HG03565 (cell line): ENCODE results near the gene HSF2BP.
"Not testable (repeated sequence)": the region's sequence is repeated elsewhere in the genome, so short reads cannot be mapped to it uniquely, and the experiment has no call there.

Source experiments
- ATAC-seq: cut with Tn5 transposase; IDR thresholded peaks from one replicate; pipeline ENCODE4 v1.9.1; 2021; ENCODE audit warnings: mild to moderate bottlenecking, moderate library complexity; ENCODE audit not compliant: unreplicated experiment

HSF2BP gene

DNA sequence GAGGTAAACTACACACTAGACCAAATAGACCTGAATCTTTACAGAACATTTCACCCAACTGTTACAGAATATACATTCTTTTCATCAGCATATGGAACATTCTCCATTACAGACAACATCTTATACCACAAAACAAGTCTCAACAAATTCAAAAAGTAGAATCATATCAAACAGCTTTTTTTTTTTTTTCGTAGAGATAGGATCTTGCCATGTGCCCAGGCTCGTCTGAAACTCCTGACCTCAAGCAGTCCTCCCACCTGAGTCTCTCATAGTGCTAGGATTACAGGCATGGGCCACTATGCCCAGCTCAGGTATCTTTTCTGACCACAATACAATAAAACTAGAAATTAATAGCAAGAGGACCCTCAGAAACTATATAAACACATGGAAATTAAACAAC, 36.5 kb downstream of the HSF2BP start:
- no peak for ATAC-seq

DNA sequence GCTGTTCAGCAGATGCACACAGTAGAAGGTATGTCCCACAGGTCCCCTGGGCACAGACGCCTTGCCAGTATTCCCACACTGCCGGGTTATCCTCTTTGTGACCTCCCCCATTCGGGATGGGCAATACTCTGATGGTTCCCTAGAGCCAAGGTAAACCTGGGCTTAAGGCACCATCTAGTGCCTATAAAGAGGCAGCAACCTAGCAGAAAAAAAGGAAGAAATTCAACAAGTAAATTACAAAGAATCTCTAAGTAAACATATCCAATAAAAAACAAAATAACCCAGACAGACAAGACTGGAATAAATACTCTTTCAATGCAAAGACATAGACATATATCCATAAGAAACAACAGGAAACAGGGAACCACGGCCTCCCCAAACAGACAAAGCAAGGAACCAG, 39.4 kb downstream of the HSF2BP start:
- no peak for ATAC-seq

DNA sequence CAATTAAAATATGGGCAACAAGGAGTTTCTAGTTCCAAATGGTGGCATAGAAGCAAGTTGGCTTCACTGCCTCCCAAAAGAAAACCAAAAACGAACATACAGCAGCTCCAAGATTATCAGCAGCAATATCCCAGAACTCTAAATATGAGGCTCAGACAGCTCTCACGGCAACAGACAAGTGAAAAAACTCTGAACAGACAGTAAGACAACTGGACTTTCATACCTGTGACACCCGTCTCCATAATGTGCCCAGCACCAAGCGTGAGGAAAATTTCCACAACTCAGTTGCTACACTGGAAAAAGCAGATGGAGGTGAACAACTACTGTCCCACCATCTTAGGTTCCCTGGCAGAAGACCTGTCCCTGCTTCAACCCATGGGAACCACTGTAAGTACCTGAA, 39.9 kb downstream of the HSF2BP start:
- ATAC-seq: no peak

DNA sequence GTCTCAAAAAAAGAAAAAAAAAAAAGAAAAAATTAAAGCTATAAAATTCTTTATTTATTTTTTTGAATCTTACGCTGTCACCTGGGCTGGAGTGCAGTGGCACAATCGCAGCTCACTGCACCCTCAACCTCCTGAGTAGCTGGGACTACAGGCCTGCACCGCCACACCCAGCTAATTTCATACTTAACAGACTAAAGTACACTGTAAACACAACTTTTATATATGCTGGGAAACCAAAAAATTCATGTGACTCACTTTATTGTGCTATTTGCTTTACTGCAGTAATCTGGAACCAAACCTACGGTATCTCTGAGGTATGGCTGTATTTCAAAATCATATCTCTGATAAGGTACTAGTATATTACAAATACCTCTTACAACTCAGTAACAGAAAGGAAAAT, 40.3 kb downstream of the HSF2BP start:
- no peak for ATAC-seq

DNA sequence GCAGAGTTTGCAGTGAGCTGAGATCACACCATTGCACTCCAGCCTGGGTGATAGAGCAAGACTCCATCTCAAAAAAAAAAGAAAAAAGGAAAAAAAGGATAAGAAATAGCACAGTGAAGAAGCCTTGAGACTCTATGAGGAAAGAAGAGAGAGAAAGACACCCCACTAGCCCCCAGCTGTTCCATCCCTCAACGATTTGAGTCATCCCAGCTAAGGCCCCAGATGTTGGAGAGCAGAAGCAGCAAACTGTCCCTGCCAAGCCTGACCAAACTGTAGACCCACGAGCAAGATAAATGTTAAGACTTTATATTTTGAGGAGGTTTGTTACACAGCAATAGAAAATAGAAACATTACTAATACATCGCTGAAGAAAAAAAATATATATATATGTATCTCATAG, 42.4 kb downstream of the HSF2BP start:
- not testable (repeated sequence) for ATAC-seq

DNA sequence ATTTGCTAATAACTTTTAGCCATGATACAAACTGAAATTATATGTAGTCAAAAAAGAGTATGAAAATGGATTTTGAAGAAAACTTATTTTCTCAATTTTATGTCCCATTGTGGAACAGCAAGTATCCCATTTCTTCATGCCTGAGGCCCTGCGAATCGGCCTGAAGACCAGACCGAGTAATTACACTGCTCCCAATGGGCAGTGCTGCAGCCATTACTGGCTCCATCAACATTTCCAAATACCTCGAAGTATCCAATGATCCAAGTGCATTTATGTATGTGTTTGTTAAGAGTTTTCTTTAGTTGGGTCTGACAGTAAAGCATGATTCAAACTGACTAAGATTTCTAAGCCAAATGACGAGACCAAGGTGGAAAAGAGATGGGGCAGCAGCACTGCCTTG, 44.4 kb downstream of the HSF2BP start:
- ATAC-seq: no peak

DNA sequence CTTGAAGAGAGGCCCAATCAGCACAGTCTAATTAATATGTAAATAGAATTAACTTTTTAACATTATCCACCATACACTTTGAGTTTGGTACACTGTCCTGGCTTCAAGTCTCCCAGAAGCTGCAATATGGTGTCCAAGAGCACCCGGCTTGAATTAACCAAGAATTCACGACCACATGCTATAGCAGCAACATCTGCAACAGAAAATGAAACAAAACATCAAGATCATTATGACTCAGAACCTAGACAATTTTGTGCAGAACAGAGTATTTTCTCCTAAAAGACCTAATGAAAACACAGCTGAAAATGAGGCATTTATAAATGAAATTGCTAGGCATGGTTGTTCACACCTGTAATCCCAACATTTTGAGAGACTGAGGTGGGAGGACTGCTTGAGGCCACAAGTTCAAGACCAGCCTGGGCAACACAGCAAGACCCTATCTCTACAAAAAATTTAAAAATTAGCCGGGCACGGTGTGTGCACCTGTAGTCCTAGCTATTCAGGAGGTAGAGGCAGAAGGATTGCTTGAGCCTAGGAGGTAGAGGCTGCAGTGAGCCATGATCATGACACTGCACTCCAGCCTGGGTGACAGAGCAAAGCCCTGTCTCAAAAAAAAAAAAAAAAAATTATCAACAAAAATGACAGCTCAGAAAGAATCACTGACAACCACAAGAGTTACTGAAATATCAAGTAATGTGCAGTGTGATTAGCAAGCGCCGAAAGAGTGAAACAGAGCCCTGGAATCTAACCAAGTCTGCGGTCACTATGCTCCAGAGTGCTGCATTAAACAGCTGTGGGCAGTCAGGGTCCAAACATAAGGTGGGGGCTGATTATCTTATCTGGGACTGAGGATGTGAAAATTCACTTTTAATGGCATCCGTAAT, 45.3 kb downstream of the HSF2BP start:
- peak; percentile 43 for ATAC-seq

DNA sequence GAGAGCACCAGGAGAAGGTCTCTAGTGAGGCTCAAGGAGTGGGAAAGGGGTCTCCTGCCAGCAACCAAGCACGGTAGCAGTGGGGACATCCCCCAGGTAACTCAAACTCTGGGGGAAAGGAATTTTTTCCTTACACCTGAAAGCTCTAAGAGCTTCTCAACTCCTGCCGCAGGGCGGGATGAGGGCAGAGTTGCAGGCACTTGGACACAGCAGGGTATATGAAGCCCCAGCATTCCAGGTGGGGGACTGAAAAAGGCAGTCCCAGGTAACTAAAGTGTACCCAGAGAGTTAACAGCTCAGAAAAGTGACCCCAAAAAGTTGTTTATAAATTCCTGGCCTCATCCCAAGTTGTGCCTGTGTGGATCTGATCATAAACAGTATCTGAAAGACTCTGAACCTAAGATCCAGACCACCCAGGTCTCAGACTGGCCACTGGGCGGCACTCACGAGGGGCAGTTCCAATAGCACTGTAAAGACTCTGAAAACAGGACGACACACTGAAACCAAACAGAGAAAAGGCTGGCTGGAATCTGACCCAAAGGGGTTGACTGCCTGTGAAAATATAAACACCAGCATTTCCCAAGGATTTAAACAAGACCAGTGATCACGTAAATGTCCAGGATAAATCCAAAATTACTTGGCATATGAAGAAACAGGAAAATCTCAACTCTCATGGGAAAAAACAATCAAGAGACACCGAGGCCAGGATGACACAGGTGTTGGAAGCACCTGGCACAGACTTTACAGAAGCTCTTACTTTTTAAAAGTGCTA, 47.5 kb downstream of the HSF2BP start:
- no peak for ATAC-seq

DNA sequence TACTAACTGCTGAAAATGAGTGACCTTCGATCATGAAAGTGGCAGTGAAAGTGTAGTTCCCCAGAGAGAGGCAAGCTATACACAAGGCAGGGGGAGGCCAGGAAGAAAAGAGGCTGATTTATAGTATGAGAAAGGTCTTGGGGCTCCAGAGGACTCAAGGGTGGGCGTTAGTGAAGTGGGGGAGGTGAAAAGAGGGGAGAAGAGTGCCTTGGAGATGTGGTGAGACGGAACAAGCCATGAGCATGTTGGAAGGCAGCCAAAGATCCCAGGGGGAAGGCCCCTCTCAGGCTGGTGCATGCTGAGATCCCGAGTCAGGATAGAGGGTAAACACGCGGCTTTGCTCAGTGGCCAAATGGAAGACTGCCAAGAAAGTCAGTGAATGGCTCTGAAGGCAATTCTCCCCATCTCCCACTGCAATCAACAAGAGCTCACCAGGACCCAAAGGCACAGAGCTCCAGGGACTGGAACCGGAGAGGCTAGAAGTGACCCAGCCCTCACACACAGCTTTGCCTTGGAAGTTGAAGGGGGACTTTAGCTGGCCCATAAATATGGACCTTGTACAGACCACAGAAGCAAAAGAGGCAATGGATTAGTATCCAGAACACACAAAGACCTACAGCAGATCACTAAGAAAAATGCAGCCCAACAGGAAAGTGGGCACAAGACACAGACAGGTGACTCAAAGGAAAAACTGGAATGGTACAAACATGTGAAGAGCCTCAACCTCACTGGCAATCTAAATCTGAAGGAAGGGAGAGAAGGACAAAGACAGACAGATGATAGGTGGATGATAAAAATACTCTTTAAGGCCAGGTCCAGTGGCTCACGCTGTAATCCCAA, 49.6 kb downstream of the HSF2BP start:
- ATAC-seq: no peak

DNA sequence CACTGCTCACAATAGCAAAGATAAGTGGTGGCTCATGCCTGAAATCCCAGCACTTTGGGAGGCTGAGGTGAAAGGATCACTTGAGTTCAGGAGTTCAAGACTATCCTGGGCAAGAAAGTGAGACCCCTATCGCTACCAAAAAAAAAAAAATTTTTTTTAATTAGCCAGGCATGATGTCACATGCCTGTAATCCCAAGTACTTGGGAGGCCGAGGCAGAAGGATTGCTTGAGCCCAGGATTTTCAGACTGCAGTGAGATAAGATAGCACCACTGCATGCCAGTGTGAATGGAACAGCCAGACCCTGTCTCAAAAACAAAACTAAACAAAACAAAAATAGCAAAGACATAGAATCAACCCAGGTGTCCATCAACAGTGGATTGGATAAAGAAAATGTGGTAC, 50.6 kb downstream of the HSF2BP start:
- no peak for ATAC-seq

DNA sequence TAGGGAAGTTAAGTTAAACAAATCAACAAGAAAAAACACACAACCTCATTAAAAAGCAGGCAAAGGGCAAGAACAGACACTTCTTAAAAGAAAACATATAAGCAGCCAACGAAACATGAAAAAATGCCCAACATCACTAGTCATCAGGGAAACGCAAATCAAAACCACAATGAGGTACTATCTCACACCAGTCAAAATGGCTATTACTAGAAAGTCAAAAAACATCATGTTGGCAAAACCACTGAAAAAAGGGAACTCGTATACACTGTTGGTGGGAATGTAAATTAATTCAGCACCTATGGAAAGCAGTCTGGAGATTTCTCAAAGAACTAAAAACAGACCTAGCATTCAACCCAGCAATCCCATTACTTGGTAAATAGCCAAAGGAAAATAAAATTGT, 51.1 kb downstream of the HSF2BP start:
- no peak for ATAC-seq

DNA sequence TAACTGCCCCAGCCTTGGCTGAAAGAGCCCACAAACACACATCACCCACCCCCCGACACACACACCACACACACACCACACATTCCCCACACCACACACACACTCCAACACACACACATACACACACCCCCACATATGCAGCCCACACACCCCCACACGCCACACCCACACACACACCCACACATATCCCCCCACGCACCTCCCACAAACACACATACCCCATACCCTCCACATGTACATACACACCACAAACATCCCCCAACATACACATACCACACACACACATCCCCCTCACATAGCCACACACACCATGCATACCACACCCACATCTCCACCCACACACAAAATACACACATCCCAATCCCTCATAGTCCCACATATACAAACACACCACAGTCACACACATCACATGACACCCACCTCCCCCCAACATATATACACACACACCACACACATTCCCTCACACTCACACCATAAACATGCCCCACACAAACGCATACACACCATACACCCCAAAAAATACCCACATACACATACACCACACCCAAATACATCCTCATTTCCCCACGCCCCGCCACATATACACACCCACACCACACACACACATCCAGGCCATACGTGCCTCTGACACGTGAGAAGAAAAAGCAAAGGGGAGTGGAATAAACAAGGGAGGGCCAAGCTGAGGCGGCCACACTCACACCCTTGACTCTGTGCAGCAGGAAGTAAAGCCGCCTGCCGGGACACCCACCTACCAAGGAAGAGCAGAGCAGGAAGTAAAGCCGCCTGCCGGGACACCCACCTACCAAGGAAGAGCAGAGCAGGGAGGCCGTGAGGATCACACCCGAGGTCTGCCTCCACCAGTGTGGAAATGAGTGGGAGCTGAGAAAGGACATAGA, 53.7 kb downstream of the HSF2BP start:
- no peak for ATAC-seq

DNA sequence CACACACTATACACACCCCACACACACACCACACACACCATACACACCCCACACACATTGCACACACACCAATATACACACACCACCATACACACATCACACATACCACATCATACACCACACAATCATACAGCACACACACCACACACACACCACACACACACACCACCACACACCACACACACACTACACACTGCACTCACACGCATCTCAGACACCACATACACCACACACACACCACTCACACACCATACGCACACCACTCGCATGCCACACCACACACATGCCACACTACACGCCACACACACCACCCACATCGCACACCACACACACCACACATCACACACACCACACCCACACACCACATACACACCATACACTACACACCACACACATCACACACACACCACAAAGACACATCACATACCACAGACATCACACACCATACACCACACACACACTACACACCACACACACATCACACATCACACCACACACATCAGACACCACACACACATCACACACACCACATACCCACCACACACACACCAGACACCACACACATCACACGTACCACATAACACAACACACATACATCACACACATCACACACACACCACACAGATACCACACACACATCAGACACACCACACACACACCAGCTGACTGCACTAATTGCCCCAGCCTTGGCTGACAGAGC, 54.6 kb downstream of the HSF2BP start:
- no peak for ATAC-seq

DNA sequence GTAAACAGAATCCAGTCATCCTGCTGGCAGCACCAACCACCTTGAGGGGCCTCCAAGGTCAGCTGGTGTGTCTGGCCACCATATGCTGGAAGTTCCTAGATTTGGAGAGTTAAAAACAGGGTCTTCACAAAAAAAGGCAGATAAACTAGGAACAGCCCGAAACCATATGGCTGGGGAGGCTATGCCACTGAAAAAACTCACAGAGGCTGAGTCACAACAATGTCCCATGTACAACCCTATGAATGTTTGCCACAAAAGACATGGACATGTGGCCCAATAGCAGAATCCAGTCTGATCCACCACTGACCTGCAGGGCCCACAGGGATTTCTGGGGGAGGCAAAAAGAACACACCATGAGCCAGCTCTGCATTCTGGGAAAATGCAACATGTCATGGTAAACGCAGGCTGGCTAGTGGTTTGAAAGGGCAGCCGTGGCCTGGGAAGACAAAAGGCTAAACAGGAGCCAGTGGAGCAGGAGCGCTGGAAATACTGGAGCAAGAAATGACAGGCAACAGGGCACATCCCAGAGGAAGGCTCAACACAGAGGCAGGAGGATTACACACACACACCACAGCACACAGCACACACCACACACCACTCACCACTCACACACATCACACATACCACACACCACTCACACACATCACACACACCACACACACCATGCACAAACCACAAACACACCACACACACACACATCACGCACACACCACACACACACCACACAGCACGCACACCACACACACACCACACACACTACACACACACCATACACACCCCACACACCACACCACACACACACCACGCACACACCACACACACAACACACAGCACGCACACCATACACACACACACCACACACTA, 55.4 kb downstream of the HSF2BP start:
- ATAC-seq: no peak

DNA sequence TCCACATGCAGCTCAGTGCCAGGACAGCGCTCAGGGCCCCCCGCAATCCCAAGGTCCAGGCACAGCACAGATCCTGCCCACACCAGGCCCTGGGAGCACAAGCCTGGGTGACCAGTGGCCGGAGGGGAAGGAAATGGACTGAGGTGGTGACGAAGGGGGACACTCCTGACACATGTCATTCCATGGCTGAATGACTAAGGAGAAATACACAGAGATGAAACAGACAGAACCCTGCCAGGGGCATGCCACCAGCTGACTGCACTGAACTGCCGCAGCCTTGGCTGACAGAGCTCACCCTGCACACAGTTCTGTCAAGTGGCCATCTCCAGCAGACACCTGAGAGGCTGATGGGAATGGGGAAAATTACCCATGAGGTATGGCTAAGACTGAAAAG, 56.1 kb downstream of the HSF2BP start:
- ATAC-seq: no peak

DNA sequence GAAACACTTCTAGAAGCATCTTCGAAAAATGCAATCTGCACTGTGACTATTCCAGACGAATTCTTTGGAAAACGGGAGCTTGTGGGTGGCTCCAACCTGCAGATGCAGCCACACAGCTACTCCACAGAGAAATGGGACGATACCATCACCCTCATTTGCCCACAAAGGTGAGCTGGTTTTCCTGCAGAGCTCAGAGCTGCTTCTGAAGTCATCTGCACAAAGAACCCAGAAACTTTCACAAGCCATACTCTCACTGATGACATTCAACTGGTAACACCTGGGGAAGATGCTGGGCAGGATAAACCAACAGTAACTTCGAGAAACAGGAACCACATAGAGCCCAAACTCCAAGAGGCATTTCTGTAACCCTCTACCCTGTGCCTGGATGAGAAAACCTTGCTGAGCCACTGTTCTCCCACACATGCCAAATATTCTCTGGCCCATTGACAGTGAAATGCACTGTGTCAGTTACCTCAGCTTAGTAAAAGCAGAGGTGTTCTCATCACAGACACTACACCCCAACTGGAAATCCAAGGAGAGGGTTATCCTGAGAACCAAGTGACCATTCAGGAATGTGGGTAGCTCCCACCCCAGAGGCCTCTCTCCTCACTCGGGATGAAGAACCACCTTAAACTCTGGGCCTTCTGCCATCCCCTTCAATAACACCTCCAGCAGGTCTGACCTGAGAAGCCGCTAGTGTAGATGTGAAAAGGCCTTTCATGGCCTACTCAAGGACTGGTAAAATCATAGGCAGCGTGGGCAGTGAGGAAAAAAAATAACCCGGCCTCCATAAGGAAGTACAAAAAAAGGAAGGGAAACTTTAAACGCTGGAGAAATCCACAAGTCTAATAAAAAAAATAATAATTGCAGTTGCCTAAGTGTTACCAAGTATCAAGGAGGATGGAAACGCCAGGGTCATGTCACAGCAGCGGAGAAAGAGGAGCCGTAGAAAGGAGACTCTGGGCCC, 56.7 kb downstream of the HSF2BP start:
- no peak for ATAC-seq

DNA sequence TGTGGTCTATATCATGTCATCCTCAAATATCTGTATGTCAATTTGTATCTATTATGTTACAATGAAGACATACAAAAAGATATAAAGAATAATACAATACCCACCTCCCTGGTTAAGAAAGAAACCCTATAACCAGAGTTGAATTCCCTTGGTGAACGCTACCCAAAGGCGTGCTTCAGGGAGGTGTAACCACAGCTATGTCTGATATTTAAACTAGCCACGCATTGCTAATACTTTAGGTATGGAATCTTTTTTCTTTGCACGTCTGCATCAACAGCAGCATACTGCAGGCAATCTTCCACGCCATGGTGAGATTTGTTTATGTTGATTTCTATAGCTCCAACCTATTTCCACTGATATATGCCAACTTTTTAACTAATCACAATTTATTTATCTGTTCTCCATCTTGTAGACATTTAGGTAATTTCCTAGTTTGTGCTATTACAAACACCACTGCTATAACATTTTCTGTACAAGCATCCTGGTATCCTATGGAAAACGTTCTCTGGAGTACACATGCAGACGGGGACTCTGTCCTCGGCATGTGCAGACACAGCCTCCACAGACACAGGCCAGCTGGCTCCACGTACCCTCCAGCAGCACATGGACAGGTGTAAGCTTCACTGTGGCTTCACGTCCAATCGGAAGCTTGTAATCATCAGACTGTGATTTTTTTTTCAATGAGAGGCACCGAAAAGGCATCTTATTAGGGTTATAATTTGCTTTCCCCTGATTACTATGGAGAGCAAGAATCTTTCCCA, 58.5 kb downstream of the HSF2BP start:
- ATAC-seq: no peak
